K562 (cell line): Measurements from ENCODE around the gene CUEDC2. TPM values are rescaled to one million over a fixed set of nuclear protein-coding genes. Genes with fewer than 3 reads are reported as not detected.

ENCODE experiments used
- ATAC-seq: fragments of 200-7000 bp; cut with Tn5 transposase; 3 replicates; pipeline ENCODE4 v1.9.1; 2020; ENCODE audit warnings: moderate library complexity
- BruUV-seq: library from RNA; stranded (reverse); fragments of 400-500 nt; replicated peaks from 2 replicates; lab custom pipeline; 2021; lab: Mats Ljungman, UMichigan
- CTCF ChIA-PET: fragments of 300-600 bp; formaldehyde crosslinking; extraction: SDS; loops from one replicate; lab custom pipeline; 2021; ENCODE audit warnings: low intra/inter-chr PET ratio; lab: Yijun Ruan, JAX
- POLR2A ChIA-PET: fragments of 300-600, 350-650 bp; sonication (Branson Sonifier 250); formaldehyde crosslinking; extraction: SDS; loops from one replicate; lab custom pipeline; 2021; ENCODE audit warnings: antibody characterized with exemption, inconsistent platforms; lab: Yijun Ruan, JAX
- DNase-seq, 4 experiments: peaks; one replicate each; pipeline versions ENCODE4 v3.0.0 to v3.0.0-alpha.2; 2011 to 2018; ENCODE audit warnings: low spot score in 3 of 4, mixed read lengths in 3 of 4; ENCODE audit errors: extremely low read depth in 1 of 4
- FAIRE-seq: peaks from 2 replicates; lab custom pipeline; 2011; peaks lifted over from hg19 to GRCh38; lab: Jason Lieb, UNC
- H2AFZ ChIP-seq: 2 replicates; pipeline ENCODE4 v1.6.0; 2011; ENCODE audit warnings: low read depth, low read length, control low read depth, inconsistent platforms
- H3K27ac ChIP-seq: fragments of 200-600 bp; 3 replicates; pipeline ENCODE4 v1.8.0; 2011; ENCODE audit warnings: low read depth, mild to moderate bottlenecking, control low read depth, inconsistent platforms, low read length, moderate library complexity, mixed read lengths; ENCODE audit errors: extremely low read depth
- H3K27me3 ChIP-seq, 2 experiments: fragments of 300-600 bp in 1 of 2; 2 replicates in 1 of 2; 3 replicates in 1 of 2; pipeline versions ENCODE4 v1.6.0 to v1.8.0; 2011; ENCODE audit warnings: inconsistent platforms in 2 of 2, low read length in 2 of 2, mild to moderate bottlenecking in 1 of 2, mixed read lengths in 1 of 2, moderate library complexity in 1 of 2; ENCODE audit not compliant: control insufficient read depth in 2 of 2, insufficient read depth in 2 of 2
- H3K36me3 ChIP-seq: fragments of 300-600 bp; 3 replicates; pipeline ENCODE4 v1.8.0; 2011; ENCODE audit warnings: mild to moderate bottlenecking, low read length, inconsistent platforms; ENCODE audit not compliant: control insufficient read depth, insufficient read depth
- H3K4me1 ChIP-seq, 2 experiments: fragments of 200-600 bp in 1 of 2; replicated peaks in 1 of 2; 2 replicates in 1 of 2; 3 replicates in 1 of 2; pipeline versions ENCODE4 v1.5.1 to v1.8.0; 2011; ENCODE audit warnings: inconsistent platforms in 2 of 2, low read length in 2 of 2, mild to moderate bottlenecking in 1 of 2, mixed read lengths in 1 of 2, moderate library complexity in 1 of 2; ENCODE audit not compliant: control insufficient read depth in 2 of 2, insufficient read depth in 2 of 2
- H3K4me2 ChIP-seq: 2 replicates; pipeline ENCODE4 v1.6.1; 2011; ENCODE audit warnings: low read length, control low read depth, inconsistent platforms, mixed read lengths; ENCODE audit not compliant: insufficient read depth
- H3K4me3 ChIP-seq: fragments of 200-600 bp; sonication (generic), shearing (Covaris generic); 2 replicates; pipeline ENCODE4 v1.5.1; 2016; ENCODE audit warnings: control low read depth, inconsistent platforms
- H3K79me2 ChIP-seq: fragments of 200-600 bp; 3 replicates; pipeline ENCODE4 v1.8.0; 2011; ENCODE audit warnings: low read length, inconsistent platforms; ENCODE audit not compliant: control insufficient read depth, insufficient read depth
- H3K9ac ChIP-seq, 2 experiments: 2 replicates each; pipeline versions ENCODE4 v1.6.0 to v1.6.1; 2011; ENCODE audit warnings: low read depth in 2 of 2, low read length in 2 of 2, control low read depth in 1 of 2, inconsistent platforms in 1 of 2, mild to moderate bottlenecking in 1 of 2, mixed read lengths in 1 of 2; ENCODE audit not compliant: insufficient read depth in 1 of 2
- H3K9me1 ChIP-seq: one replicate; pipeline ENCODE4 v1.6.0; 2011; ENCODE audit warnings: inconsistent platforms, mild to moderate bottlenecking, low read length, moderate library complexity; ENCODE audit not compliant: control insufficient read depth, insufficient read depth
- H3K9me3 ChIP-seq: replicated peaks from 2 replicates; pipeline ENCODE4 v1.5.1; 2011; ENCODE audit warnings: low read depth, low read length, inconsistent platforms; ENCODE audit not compliant: control insufficient read depth, insufficient read depth
- H4K20me1 ChIP-seq: replicated peaks from 2 replicates; pipeline ENCODE4 v1.6.1; 2011; ENCODE audit warnings: low read length, inconsistent platforms, mixed read lengths; ENCODE audit not compliant: control insufficient read depth, insufficient read depth
- ARHGAP35 ChIP-seq: fragments of 450-650 bp; IDR thresholded peaks from 2 replicates; pipeline ENCODE4 v1.6.1; 2018; ENCODE audit not compliant: partially characterized antibody
- RNF2 ChIP-seq: sonication (generic); IDR thresholded peaks from 2 replicates; pipeline ENCODE4 v1.6.1; 2016
- SPI1 ChIP-seq: IDR thresholded peaks from 2 replicates; pipeline ENCODE4 v1.6.1; 2011; ENCODE audit warnings: low read depth, low read length, control low read depth, borderline replicate concordance
- WGBS: fragments of 100-300 bp; shearing (Covaris generic); methylation state at CpG from one replicate; pipeline ENCODE4 v1.1.6; 2016; ENCODE audit warnings: low coverage, mixed read lengths; ENCODE audit not compliant: insufficient coverage; ENCODE audit errors: missing lambda C conversion rate; 5-methylcytosine and 5-hydroxymethylcytosine counted together
- in situ Hi-C: fragments of 300-500 bp; cut with MboI; formaldehyde crosslinking; loops from 4 replicates; pipeline ENCODE4 v1.15.0; 2018; ENCODE audit warnings: inconsistent platforms, mixed read lengths
- intact Hi-C: fragments of 100-400 bp; cut with micrococcal nuclease; formaldehyde crosslinking; loops from 2 replicates; pipeline ENCODE4 v1.14.2; 2022
- polyA plus RNA-seq, 8 experiments: library from polyadenylated mRNA; depleted of rRNA in 4 of 8; stranded (reverse) in 5 of 8; unstranded in 3 of 8; fragments of >200 nt; fragmentation: Nextera tagmentation in 2 of 8; fragmentation: Illumina TruSeq in 1 of 8; extraction: Ambion mirVana in 2 of 8; extraction: Trizol in 1 of 8; gene quantifications; 2 replicates each; pipeline versions ENCODE4 v1.2.1 to v1.2.3, GENCODE V29; 2011 to 2014; ENCODE audit warnings: inconsistent platforms in 1 of 8, missing spikeins in 1 of 8
- total RNA-seq, 7 experiments: library from RNA; depleted of rRNA in 6 of 7; stranded (reverse); fragments of >200 nt in 6 of 7; fragmentation: Illumina TruSeq in 2 of 7; extraction: Trizol in 2 of 7; gene quantifications; 2 replicates each; pipeline versions ENCODE4 v1.2.1 to v1.2.3, GENCODE V29; 2011 to 2021; ENCODE audit warnings: low replicate concordance in 1 of 7
- TF ChIP-seq, protein P1 (sequence below): IDR thresholded peaks from 2 replicates; pipeline ENCODE4 v1.6.1; 2016; ENCODE audit warnings: missing genetic modification characterization, missing compliant biosample characterization
- TF ChIP-seq, protein P2 (sequence below), 2 experiments: fragments of 450-650 bp in 1 of 2; IDR thresholded peaks; 2 replicates each; pipeline ENCODE4 v1.6.1; 2011 to 2017; ENCODE audit warnings: low read depth in 2 of 2, antibody characterized with exemption in 1 of 2, borderline replicate concordance in 1 of 2, low read length in 1 of 2, mild to moderate bottlenecking in 1 of 2, mixed read lengths in 1 of 2; ENCODE audit not compliant: control insufficient read depth in 1 of 2

CUEDC2 gene
- total and polyA plus RNA-seq, 9 of the 15 experiments (the other 6 are each of a cell fraction or from before 2014, with no cell fraction given), result 8.5 to 48.9 (median 27.4) TPM

DNA sequence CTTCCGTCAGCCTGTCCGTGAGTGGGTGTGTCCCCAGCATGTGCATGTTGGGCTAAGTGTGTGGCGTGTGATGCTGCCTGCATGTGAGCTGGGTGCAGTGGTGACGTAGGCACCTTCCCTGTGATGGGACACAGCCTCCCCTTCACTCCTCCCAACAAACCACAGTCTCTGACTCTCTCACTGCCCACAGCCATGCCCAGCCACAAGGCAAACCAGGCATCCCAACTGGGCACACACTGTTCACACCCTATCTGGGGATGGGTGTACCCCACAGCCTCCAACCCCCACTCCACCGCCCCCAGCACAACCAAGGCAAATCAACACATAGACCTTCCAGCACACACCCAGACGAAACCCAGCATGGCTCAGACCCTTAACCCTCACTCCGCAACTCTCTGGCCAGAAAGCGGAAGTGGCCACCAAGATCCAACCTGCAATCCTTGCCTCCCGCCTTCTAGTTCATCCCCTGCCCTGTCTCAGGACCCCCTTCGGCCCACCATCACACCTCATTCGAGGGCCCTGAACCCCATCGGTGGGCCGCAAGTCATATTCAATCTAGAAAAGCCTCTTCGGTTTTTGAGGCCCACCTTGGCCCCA lies 24.1 kb downstream of the CUEDC2 start:
- H3K9me1 ChIP-seq, result no peaks in the 10 kb centered on the region
- no peak overlapping the region for H3K4me3 ChIP-seq
- DNase-seq (no peak), ATAC-seq (no peak), FAIRE-seq (no peak)
- H2AFZ ChIP-seq, result no peak overlapping the region
- H3K9me3 ChIP-seq, result no peaks in the 10 kb centered on the region
- intact Hi-C loops (no loop called here), in situ Hi-C loops (no loop called here)
- peaks cover 3 to 47% of the 10 kb centered on the region in 2 experiments; a peak in 4 of 5 replicates for H3K4me1 ChIP-seq
- H3K27me3 ChIP-seq, result peaks cover 10 to 49% of the 10 kb centered on the region in 2 experiments; a peak in 3 of 5 replicates
- 44% methylated on average over 11 of the region's 14 CpGs for WGBS
- ChIA-PET CTCF (no interaction called here), POLR2A (interaction anchor here (0.7 kb wide), 1 partner anchor 11 kb away, joined by 3 read pairs; no protein-coding TSS in a partner anchor)
- peak; percentile 57; the same call in 1 of the 2 replicates for TF ChIP-seq SPI1
- TF ChIP-seq RNF2, result no peak
- no peak overlapping the region for H3K9ac ChIP-seq
- no peaks in the 10 kb centered on the region for H3K36me3 ChIP-seq
- H3K79me2 ChIP-seq, result no peaks in the 10 kb centered on the region
- H4K20me1 ChIP-seq, result no peaks in the 10 kb centered on the region
- no peak overlapping the region for H3K27ac ChIP-seq
- no peak overlapping the region for H3K4me2 ChIP-seq
- BruUV-seq, result no TSS peak

DNA sequence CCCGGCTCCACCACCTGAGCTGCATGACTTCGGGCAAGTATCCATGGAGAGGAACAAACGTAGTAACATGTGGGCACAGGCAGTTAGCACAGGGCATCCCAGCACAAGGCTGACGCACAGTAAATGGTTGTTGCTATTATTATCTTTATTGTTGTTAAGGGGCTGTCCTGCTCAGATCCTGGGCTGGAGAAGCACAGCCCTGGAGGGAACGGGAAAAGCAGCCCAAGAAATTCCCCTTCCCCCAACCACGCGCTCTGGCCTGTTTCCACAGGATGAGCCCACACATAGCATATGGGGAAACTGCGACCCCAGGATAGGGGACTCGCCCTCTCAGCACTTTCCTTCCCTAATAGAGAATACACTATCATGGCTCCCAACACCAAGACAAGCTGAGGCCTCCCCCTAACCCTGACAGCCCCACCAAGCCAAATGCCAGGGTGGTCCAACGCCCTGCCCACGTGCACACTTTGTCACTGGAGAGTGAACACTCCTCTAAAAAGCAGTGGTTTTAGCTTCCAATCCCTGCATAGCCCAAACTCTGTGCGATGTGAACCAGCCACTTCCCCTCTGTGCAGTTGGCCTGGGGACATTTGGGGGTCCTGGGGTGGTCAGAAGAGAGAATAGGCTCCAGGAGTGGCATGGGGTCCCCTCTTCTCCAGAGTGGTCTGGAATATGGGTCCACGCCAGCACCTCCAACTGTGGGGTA lies 24.8 kb downstream of the CUEDC2 start:
- FAIRE-seq (no peak), ATAC-seq (no peak), DNase-seq (no peak)
- H3K4me1 ChIP-seq, result peaks cover 3 to 52% of the 10 kb centered on the region in 2 experiments; a peak in 4 of 5 replicates
- H3K4me3 ChIP-seq, result no peak overlapping the region
- H3K4me2 ChIP-seq, result no peak overlapping the region
- 35% methylated on average over 13 of the region's 13 CpGs for WGBS
- peaks cover 10 to 46% of the 10 kb centered on the region in 2 experiments; a peak in 3 of 5 replicates for H3K27me3 ChIP-seq
- H2AFZ ChIP-seq, result no peak overlapping the region
- BruUV-seq, result no TSS peak
- no peaks in the 10 kb centered on the region for H4K20me1 ChIP-seq
- in situ Hi-C loops (no loop called here), intact Hi-C loops (no loop called here)
- no peaks in the 10 kb centered on the region for H3K36me3 ChIP-seq
- H3K27ac ChIP-seq, result no peak overlapping the region
- H3K9me3 ChIP-seq, result no peaks in the 10 kb centered on the region
- no peak overlapping the region for H3K9ac ChIP-seq
- ChIA-PET POLR2A (interaction anchor here (0.7 kb wide), 1 partner anchor 10 kb away, joined by 3 read pairs; no protein-coding TSS in a partner anchor), CTCF (no interaction called here)
- no peaks in the 10 kb centered on the region for H3K79me2 ChIP-seq
- no peak for TF ChIP-seq ARHGAP35
- TF ChIP-seq, protein P1, sequence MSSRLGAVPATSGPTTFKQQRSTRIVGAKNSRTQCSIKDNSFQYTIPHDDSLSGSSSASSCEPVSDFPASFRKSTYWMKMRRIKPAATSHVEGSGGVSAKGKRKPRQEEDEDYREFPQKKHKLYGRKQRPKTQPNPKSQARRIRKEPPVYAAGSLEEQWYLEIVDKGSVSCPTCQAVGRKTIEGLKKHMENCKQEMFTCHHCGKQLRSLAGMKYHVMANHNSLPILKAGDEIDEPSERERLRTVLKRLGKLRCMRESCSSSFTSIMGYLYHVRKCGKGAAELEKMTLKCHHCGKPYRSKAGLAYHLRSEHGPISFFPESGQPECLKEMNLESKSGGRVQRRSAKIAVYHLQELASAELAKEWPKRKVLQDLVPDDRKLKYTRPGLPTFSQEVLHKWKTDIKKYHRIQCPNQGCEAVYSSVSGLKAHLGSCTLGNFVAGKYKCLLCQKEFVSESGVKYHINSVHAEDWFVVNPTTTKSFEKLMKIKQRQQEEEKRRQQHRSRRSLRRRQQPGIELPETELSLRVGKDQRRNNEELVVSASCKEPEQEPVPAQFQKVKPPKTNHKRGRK (tag), result no peak
- TF ChIP-seq, protein P2, sequence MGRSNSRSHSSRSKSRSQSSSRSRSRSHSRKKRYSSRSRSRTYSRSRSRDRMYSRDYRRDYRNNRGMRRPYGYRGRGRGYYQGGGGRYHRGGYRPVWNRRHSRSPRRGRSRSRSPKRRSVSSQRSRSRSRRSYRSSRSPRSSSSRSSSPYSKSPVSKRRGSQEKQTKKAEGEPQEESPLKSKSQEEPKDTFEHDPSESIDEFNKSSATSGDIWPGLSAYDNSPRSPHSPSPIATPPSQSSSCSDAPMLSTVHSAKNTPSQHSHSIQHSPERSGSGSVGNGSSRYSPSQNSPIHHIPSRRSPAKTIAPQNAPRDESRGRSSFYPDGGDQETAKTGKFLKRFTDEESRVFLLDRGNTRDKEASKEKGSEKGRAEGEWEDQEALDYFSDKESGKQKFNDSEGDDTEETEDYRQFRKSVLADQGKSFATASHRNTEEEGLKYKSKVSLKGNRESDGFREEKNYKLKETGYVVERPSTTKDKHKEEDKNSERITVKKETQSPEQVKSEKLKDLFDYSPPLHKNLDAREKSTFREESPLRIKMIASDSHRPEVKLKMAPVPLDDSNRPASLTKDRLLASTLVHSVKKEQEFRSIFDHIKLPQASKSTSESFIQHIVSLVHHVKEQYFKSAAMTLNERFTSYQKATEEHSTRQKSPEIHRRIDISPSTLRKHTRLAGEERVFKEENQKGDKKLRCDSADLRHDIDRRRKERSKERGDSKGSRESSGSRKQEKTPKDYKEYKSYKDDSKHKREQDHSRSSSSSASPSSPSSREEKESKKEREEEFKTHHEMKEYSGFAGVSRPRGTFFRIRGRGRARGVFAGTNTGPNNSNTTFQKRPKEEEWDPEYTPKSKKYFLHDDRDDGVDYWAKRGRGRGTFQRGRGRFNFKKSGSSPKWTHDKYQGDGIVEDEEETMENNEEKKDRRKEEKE (IDR thresholded peaks at IDR 0.05; ENCODE audit: borderline replicate concordance in 1 of 2, control insufficient read depth in 1 of 2, low read depth in 2 of 2, low read length in 1 of 2), result no peak
- no peaks in the 10 kb centered on the region for H3K9me1 ChIP-seq
